GM19438 (cell line): ENCODE results near the gene NUFIP2.
"Not testable (repeated sequence)": the region's sequence is repeated elsewhere in the genome, so short reads cannot be mapped to it uniquely, and the experiment has no call there.

Experiments
- ATAC-seq: cut with Tn5 transposase; IDR thresholded peaks from one replicate; pipeline ENCODE4 v1.9.1; 2021; ENCODE audit warnings: low read depth; ENCODE audit not compliant: unreplicated experiment

The NUFIP2 gene

DNA sequence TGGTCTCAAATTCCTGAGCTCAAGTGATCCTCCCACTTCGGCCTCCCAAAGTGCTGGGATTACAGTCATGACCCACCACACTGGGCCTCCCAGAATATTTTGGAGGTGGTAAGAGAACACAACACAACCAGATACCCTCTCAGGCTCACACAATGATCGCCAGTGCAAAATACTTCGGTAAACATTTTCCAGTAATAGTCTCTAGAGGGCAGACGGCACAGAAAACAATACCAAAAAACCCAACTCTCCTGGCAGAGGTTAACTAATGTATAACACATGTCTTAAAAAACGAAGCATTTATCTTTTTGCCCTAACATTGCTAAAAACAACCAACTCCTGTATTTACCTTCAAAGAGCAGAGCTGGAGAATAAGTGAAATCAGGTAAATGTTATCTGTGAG lies 10.5 kb downstream of the NUFIP2 start:
- no peak for ATAC-seq

DNA sequence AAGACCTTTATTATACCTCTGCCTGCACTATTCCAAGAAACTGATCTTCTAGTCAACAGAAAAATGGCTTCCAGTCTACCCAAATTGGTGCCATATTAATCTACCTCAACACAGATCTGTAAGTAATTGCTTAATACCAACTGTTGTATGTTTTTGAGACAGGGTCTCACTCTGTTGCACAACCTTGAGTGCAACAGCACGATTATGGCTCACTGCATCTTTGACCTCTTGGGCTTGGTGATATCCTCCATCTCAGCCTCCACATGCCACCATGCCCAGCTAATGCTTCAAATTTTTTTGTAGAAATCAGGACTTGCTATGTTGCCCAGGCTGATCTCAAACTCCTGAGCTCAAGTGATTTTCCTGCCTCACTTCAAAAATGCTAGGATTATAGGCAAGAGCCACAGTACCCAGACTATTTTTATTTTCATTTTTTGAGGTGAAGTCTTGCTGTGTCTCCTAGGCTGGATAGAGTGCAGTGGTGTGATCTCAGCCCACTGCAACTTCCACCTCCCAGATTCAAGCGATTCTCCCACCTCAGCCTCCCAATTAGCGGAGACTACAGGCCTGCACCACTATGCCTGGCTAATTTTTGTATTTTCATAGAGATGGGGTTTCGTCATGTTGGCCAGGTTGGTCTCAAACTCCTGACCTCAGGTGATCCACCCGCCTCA lies 14.4 kb downstream of the NUFIP2 start:
- ATAC-seq = no peak

DNA sequence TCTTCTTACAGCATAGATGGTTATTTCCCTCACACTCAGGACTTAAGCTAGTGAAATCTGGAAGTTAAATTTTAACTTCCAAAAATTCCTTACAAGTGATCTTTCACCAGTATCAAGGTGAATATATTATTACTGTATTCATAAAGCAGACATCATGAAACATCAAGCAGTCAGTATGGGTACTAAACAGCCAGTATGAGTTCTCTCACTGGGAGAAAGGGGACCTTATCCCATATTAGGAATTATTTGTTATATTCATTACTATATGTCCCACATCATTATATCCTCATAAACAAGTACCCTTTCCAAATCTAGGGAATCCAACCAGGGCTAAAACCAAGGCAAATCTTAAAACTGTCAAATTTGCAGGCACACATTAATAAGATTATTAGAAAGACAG lies 15.3 kb downstream of the NUFIP2 start:
- no peak for ATAC-seq

DNA sequence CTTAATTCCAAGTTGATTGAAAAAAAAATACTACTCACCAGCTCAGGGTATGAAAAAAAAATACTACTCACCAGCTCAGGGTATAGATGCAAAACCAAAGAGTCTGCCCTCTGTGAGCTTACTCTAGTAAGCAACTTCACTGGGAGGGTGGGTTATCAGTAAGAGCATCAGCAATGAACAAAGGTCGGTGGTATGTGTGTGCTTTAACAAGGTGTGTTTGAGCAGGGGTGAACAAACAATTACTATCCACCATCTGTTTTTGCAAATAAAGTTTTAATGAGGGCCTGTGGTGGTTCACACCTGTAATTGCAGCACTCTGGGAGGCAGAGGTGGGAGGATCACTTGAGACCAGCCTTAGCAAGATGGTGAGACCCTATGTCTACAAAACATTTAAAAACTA lies 20.0 kb downstream of the NUFIP2 start:
- no peak for ATAC-seq

DNA sequence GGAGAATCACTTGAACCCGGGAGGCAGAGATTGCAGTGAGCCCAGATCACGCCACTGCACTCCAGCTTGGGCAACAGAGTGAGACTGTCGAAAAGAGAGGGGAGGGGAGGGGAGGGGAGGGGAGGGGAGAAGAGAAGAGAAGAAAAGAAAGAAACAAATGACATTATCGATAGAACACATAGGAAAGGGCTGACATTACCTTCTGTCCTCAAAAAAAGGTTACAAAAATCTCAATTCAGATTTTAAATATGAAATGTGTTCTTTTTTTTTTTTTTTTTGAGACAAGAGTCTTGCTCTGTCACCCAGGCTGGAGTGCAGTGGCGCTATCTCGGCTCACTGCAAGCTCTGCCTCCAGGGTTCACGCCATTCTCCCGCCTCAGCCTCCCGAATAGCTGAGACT lies 22.0 kb downstream of the NUFIP2 start:
- ATAC-seq = not testable (repeated sequence)

DNA sequence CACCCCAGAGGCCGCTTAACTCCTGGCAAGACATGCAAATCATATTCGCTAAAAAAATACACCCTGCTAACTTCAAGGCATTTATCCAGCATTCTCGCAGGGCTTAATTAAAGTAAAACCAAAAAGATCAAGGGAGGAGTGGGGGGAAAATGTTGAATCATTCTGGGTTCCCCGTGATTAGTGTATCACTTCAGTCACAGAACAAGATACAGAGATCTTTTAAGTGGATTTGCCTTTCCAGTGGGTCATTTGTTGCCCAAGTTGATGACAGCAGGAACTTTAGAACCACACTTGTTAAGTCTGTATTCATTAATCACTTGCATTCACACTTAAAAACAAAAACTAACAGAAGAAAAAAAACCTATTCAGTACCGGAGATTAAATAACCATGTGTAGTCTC lies 30.0 kb downstream of the NUFIP2 start:
- ATAC-seq = no peak

DNA sequence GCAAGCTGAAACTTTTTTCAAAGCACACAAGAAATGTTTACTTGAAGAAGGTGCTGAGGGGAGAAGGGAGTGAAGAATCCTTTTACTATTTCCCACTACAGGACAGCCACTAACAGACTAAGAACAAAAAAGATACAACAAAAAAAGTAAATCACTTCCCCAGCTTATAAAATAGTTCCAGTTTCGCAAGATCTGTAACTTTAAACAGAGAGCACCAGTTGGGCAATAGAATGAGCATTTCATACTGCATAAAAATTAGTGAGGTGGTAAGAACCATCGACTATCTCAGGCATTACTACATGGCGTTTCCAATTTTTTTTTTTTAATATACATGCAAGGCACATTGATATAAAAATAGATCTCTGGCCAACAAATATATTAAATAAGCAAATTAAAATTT lies 36.2 kb downstream of the NUFIP2 start:
- no peak for ATAC-seq

DNA sequence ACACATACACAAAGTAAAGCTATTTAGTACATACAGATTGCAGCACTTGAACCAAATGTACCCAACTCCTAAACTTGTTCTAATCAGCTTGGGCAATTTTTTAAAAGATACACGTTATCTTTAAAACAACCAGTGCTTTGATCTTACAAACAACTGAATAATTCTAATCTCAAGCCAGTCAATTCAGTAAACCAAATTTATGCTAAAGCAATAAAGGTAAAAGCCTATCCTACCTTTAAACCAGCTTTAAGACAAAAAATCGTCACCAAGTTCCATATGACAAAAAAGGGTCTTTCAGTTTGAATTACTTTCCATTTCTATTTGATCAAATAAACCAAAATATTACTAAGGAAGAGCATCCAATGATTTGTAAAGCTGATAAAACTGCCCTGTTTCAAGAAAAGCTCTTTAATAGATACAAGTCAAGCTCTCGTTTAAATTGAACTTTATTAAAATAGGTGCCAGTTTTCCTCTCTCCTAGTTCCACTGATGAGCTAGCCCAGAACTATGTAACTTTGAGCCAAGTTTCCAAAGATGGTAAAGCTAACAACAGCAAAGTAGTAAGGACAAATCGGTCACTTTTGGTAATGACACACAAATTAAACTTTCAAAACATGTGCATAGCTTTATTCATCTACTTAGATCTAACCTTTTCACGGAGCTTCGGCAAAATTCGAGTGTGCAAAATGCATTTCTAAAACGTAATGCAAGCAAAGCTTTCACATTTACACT lies 37.0 kb downstream of the NUFIP2 start:
- no peak for ATAC-seq

DNA sequence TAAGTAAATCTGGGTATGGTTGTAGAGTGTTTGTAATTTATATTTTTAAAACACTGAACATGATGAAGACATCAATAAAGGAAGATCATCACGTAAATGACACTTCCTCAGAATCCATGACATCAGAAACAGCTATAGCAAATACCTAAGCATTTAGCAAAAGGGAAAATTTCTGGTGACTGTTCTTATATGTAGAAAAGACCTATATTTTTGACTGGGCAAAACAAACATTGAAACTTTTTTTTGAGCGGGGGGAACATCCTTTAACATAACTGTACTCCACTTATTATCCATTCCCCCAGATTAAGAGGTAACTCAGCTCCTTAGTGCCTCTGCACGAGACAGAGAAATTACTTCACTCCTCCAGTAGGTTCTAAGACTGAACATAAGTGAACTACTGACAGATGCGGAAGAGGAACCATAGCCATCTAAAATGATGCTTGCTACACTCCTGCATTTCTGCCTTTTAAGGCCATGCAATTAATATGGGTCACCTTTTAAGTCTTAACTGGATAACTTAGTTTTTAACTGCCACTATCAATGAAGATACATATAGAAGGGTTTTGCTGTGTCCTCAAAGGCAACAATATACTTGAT lies 37.9 kb downstream of the NUFIP2 start:
- no peak for ATAC-seq

DNA sequence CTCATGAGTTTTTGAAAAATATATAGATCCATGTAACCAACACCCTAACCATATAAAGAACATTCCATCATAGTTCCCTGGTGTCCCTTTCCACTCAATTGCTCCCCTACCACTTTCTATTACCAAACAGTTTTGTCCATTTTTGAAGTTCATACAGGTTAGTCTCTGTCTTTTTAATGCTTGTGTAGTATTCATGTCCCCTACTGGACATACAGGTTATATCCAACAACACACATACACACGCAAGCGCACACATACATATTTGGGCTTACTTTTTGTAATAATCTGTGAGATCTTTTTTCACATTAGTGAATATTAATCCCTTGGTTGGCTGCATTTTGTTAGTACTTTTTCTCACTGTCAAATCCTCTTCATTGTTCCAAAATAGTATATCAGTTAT lies 40.9 kb downstream of the NUFIP2 start:
- no peak for ATAC-seq

DNA sequence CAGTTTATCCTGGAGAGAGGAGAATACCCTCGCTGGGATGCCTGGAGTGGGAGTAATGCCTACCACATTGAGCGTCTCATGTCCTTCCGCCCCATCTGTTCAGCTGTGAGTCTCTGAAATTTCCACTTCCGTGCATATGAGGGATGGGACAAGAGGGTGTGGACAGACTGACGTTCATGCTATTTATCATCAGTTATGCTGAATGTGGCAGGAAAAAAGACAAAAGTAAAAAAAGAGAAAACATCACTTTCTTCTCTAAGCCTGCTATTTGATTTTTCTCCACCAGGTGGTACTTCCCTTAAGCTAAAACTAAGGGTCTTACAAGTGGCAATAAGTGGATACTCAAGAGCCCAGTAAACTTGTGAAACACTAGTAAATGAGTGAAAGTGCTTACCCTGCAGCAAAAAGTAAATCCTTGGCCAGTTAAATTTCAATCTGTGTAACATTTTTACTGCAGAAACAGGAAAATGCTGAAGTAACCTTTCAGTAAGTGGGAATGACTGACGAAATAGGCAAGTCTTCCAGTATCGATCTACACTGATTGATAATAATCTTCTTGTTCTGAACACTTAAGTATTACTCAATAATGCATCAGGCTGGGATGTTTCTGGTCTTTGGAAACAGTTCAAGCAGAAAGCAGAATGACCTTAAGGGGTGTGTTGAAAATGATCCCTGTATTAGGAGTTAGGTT lies 41.7 kb downstream of the NUFIP2 start:
- ATAC-seq = no peak

DNA sequence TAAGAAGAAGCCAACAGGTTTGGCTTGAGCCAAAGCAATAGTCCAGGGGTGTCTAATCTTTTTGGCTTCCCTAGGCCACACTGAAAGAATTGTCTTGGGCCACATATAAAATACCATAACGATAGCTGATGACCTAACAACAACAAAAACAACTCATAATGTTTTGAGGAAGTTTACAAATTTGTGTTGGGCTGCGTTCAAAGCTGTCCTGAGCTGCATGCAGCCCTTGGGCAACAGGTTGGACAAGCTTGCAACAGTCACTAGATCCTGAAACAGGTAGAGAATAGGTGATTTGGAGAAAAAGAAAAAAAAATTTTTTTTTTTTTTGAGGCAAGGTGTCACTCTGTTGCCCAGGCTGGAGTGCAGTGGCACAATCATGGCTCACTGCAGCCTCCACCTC lies 42.8 kb downstream of the NUFIP2 start:
- ATAC-seq = no peak

DNA sequence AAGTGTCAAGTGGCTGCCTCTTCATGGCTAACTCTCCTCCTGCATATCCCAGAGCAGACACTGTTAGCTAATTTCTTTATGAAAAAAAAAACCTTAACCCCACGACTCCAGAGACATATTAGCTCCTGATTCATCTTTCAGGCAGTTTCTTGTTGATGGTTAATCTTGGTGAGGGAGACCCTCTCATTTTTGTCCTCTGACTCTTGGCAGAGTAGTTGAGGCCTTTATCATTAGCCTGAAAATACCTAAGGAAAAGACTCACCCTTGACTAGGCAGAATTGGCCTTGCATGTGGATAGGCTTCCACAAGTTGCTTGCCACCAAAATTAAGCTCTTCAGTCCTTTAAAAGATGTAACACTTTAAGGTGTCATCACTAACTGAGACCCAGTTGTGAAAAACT lies 43.3 kb downstream of the NUFIP2 start:
- no peak for ATAC-seq

DNA sequence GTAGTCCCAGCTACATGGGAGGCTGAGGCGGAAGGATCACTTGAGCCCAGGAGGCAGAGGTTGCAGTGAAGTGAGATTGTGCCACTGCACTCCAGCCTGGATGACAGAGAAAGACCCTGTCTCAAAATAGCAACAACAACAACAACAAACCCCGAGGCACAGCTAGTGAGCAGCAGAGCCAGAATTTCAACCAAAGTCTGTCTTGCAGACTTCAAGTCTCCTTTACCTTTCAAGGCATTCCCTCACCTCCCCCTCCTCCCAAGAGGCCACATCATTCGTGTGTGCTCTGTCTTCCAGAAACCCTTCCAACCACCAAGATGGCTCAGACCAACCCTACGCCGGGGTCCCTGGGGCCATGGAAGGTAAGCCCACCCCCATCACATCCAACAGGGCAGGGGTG lies 45.1 kb downstream of the NUFIP2 start:
- no peak for ATAC-seq

DNA sequence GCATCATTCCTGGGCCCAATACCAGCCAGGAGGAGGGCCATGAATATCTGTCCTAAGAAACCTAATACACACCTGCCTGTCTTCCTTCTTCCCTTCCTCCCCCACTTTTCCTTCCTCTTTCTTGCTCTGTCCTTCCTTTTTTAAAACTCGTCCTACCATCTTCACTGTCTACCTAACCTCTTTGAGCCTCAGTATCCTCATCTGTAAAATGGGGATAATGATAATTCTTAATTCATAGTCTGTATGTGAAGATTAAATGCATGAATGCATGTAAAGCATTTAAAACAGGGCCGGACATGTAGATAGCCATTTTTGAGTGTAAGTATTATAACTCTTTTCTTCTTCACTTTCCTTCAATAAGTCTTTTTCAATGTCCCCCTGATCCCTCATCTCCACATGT lies 46.7 kb downstream of the NUFIP2 start:
- ATAC-seq = no peak

DNA sequence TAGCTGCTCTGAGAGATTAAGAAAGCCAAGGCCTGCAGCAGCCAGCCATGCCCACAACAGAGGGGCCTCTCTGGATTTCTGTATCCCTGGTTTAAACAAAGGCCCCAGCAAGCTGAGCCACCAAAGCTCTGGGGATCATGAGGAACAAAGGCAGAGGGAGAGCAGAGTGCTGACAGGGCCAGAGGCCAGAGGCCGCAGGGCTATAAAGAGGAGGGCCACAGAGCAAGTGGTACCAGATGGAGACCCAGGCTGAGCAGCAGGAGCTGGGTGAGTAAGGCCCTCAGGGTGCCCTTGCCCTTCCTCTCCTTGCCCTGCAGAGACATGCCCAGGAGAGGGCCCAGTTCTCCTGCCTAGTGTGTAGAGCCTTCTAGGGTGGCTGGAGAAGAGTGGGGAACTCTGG lies 47.3 kb downstream of the NUFIP2 start, which contains the start of gene CRYBA1:
Gene CRYBA1 (plus strand): TSS at position 232 of the 400 bp plus-strand sequence. CDS start 5 bp downstream, at position 237.
- ATAC-seq = no peak

DNA sequence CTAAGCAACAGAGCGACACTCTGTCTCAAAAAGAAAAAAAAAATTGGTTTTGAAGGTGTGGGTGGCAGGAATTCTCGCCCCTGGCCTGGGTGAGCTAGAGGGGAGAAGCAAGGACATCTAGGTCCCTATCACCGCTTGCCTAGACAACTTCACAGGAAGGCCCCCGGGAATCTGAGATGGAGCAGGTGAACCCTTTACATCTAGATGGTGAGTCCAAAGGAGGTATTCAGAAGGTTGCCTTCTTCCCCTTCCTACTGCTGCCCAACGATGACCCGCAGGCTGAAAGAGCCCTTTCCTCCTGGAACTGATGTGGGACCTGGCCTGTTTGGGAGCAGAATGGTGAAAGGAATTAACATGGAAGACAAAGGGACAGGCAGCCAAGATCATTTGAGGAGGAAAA lies 48.5 kb downstream of the NUFIP2 start:
- no peak for ATAC-seq

DNA sequence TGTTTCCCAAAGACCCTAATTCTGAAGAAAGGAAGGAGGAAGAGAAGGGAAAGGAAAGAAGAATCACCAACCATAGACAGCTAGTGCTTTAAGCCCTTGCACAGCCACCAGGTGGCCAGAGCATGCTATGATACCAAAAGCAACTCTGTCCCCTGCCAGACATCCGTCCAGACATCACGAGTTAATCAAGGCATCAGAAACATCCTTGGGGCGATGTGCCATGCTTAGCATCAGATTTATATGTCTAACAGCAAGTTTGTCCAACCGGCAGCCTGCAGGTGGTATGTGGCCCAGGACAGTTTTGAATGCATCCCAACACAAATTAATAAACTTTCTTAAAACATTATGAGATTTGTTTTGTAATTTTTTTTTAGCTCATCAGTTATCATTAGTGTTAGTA lies 50.2 kb downstream of the NUFIP2 start:
- ATAC-seq = no peak

DNA sequence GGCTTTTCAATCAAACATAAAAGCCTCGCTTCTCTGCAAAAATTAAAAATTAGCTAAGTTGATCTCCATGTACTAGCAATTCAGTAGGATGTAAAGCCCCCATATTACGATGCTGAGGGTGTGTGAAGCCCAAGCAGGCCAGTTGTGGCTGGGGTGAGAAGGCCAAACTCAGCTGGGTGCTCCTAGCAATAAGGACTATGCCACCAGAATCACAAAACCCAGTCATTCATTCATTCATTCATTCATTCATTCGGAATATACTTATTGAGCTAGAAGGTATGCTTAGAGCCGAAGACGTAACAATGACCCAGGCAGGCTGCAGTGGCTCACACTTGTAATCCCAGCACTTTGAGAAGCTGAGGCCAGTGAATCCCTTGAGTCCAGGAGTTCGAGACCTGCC lies 51.2 kb downstream of the NUFIP2 start:
- ATAC-seq = no peak

DNA sequence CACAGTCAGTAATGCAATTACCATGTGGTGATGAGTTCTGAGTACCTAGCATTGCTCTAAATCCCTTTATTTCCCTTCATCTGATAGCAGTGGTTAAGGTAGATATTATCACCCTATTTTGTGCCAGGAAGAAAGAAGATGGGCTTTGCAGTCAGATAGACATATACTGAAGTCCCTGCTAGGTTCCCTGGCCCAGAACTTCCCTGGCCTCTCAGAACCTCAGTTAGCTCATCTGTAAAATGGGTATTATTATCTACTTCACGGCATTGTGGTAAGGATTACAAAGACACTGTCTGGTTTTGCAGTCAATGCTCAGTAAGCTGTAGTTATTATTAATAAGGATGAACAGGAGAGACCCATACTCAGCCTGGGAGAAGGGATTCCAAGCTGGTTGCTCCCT lies 51.9 kb downstream of the NUFIP2 start:
- ATAC-seq = no peak
